ENCODE measurements around the gene DUSP15.
A peak's percentile ranks its signal among the peaks of the same experiment; 100 is the strongest.
"Not testable (repeated sequence)": the region's sequence is repeated elsewhere in the genome, so short reads cannot be mapped to it uniquely, and the experiment has no call there.

Gene DUSP15

GRCh38 chr20:31822421-31823330 lies 47.7 kb downstream of the DUSP15 start:
- DNase-seq (ENCODE audit: low spot score) = peak; percentile 76

GRCh38 chr20:31821427-31821826 lies 48.9 kb downstream of the DUSP15 start:
- DNase-seq (ENCODE audit: low spot score) = no peak

- no peak for DNase-seq (ENCODE audit: low spot score)
Measured at GRCh38 chr20:31820228-31820627, 50.1 kb downstream of the DUSP15 start.

GRCh38 chr20:31819083-31819784 lies 51.1 kb downstream of the DUSP15 start, which contains the start of gene MYLK2:
MYLK2 (plus strand) TSS chr20:31819356; CDS start chr20:31819581, 225 bp downstream.
- no peak for DNase-seq (ENCODE audit: low spot score)

GRCh38 chr20:31818376-31818908 lies 51.9 kb downstream of the DUSP15 start:
- no peak for DNase-seq (ENCODE audit: low spot score)

GRCh38 chr20:31817461-31817860 lies 52.9 kb downstream of the DUSP15 start:
- DNase-seq (ENCODE audit: low spot score) = no peak

GRCh38 chr20:31816221-31816620 lies 54.1 kb downstream of the DUSP15 start:
- DNase-seq (ENCODE audit: low spot score) = no peak

- no peak for DNase-seq (ENCODE audit: low spot score)
Measured at GRCh38 chr20:31815408-31816188, 54.7 kb downstream of the DUSP15 start.

- DNase-seq (ENCODE audit: low spot score) = not testable (repeated sequence)
Measured at GRCh38 chr20:31814142-31814541, 56.2 kb downstream of the DUSP15 start.

GRCh38 chr20:31813611-31814010 lies 56.7 kb downstream of the DUSP15 start:
- no peak for DNase-seq (ENCODE audit: low spot score)

GRCh38 chr20:31811796-31812728 lies 58.3 kb downstream of the DUSP15 start:
- no peak for DNase-seq (ENCODE audit: low spot score)

GRCh38 chr20:31811198-31811597 lies 59.1 kb downstream of the DUSP15 start:
- DNase-seq (ENCODE audit: low spot score) = no peak
